Fibroblast of lung (primary cell): ENCODE results near the gene TBPL1. TPM values are rescaled to one million over a fixed set of nuclear protein-coding genes. Genes with fewer than 3 reads are reported as not detected.

ENCODE experiments used
- DNase-seq, 2 donors: peaks; one replicate each; pipeline versions ENCODE4 v3.0.0 to v3.0.0-alpha.2; 2010; ENCODE audit warnings: low read depth in 2 of 2
- H2AFZ ChIP-seq: 2 replicates; pipeline ENCODE4 v1.5.1; 2012; ENCODE audit warnings: low read length, control low read depth, inconsistent platforms
- H3K27ac ChIP-seq: 2 replicates; pipeline ENCODE4 v1.5.1; 2011; ENCODE audit warnings: low read length, control low read depth; ENCODE audit not compliant: insufficient read depth
- H3K27me3 ChIP-seq: 2 replicates; pipeline ENCODE4 v1.5.1; 2011; ENCODE audit warnings: mild to moderate bottlenecking, low read length; ENCODE audit not compliant: control insufficient read depth, insufficient read depth
- H3K36me3 ChIP-seq: 2 replicates; pipeline ENCODE4 v1.5.1; 2011; ENCODE audit warnings: low read length; ENCODE audit not compliant: control insufficient read depth, insufficient read depth
- H3K4me1 ChIP-seq: 2 replicates; pipeline ENCODE4 v1.5.1; 2011; ENCODE audit warnings: low read length; ENCODE audit not compliant: control insufficient read depth, insufficient read depth; ENCODE audit errors: extremely low read depth
- H3K4me2 ChIP-seq: 2 replicates; pipeline ENCODE4 v1.5.1; 2011; ENCODE audit warnings: low read length, control low read depth; ENCODE audit not compliant: insufficient read depth; ENCODE audit errors: extremely low read depth
- H3K4me3 ChIP-seq, 4 experiments: fragments of 200-600 bp in 1 of 4; sonication (generic) in 1 of 4; replicated peaks in 1 of 4; 2 replicates each; pipeline ENCODE4 v1.5.1; 2011 to 2016; ENCODE audit warnings: low read length in 4 of 4, low read depth in 3 of 4, mild to moderate bottlenecking in 3 of 4, control low read depth in 2 of 4, inconsistent platforms in 1 of 4, mixed read lengths in 1 of 4; ENCODE audit not compliant: insufficient read depth in 1 of 4; ENCODE audit errors: control extremely low read depth in 1 of 4
- H3K79me2 ChIP-seq: 2 replicates; pipeline ENCODE4 v1.5.1; 2012; ENCODE audit warnings: mild to moderate bottlenecking, low read length, inconsistent platforms; ENCODE audit not compliant: control insufficient read depth, insufficient read depth
- H3K9ac ChIP-seq: 2 replicates; pipeline ENCODE4 v1.5.1; 2011; ENCODE audit warnings: mild to moderate bottlenecking, low read length, control low read depth; ENCODE audit not compliant: insufficient read depth
- H3K9me3 ChIP-seq: 2 replicates; pipeline ENCODE4 v1.5.1; 2012; ENCODE audit warnings: low read depth, low read length; ENCODE audit not compliant: control insufficient read depth, insufficient read depth
- H4K20me1 ChIP-seq: 2 replicates; pipeline ENCODE4 v1.5.1; 2011; ENCODE audit warnings: low read length; ENCODE audit not compliant: control insufficient read depth, insufficient read depth; ENCODE audit errors: extremely low read depth
- EZH2 ChIP-seq: IDR thresholded peaks from 2 replicates; pipeline ENCODE4 v1.5.1; 2012; ENCODE audit warnings: low read length, control low read depth, mild to moderate bottlenecking; ENCODE audit errors: missing control alignments
- polyA plus RNA-seq, 2 donors: library from polyadenylated mRNA; depleted of rRNA in 1 of 2; stranded (reverse) in 1 of 2; unstranded in 1 of 2; fragments of >200 nt; gene quantifications; 2 replicates each; pipeline ENCODE4 v1.2.1, GENCODE V29; 2011 to 2012; ENCODE audit warnings: missing spikeins in 1 of 2
- total RNA-seq: library from RNA; depleted of rRNA; stranded (reverse); fragments of >200 nt; gene quantifications from 2 replicates; pipeline ENCODE4 v1.2.1, GENCODE V29; 2014
- TF ChIP-seq, protein P1 (sequence below), 2 donors: IDR thresholded peaks in 1 of 2; conservative IDR thresholded peaks in 1 of 2; 1 replicate in 1 of 2; 2 replicates in 1 of 2; pipeline ENCODE4 v1.5.1; 2011 to 2012; ENCODE audit warnings: low read length in 2 of 2, control low read depth in 1 of 2, inconsistent platforms in 1 of 2, low read depth in 1 of 2, mild to moderate bottlenecking in 1 of 2

Gene TBPL1
- total and polyA plus RNA-seq, 2 donors (not counting 1 experiment from before 2014, with no cell fraction given) = 18.8 to 47.8 TPM

DNA sequence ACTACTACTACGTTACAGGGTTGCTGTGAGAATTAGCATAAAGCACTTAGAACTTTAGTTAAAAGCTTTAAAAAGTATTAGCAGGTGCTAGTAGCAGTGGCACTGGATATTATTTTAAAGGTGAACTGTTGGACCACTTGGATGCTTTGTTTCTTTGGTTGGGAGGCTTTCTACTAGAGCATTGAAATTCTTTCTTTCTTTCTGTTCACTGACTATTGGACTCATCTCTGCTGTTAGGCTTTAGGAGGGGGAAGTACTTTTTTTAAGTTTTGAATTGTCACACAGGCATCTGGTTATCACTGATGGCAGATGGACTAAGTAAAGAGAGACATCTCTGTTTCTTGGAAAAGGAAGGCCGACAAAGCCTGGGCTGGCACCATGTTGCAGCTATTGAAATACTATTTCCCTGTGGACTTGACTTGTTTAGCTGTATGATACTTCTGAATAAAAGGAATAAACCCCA, 4.8 kb downstream of the TBPL1 start:
- Histone ChIP-seq H2AFZ (no peak overlapping the region), H3K36me3 (no peaks in the 10 kb centered on the region), H3K4me2 (no peak overlapping the region), H3K4me3 (no peak overlapping the region), H3K9me3 (no peaks in the 10 kb centered on the region), H3K27me3 (no peaks in the 10 kb centered on the region), H3K79me2 (peaks cover 75% of the 10 kb centered on the region), H3K9ac (no peak overlapping the region), H4K20me1 (no peaks in the 10 kb centered on the region), H3K4me1 (peaks cover 7% of the 10 kb centered on the region), H3K27ac (no peak overlapping the region)
- no peak for TF ChIP-seq EZH2
- TF ChIP-seq, protein P1, sequence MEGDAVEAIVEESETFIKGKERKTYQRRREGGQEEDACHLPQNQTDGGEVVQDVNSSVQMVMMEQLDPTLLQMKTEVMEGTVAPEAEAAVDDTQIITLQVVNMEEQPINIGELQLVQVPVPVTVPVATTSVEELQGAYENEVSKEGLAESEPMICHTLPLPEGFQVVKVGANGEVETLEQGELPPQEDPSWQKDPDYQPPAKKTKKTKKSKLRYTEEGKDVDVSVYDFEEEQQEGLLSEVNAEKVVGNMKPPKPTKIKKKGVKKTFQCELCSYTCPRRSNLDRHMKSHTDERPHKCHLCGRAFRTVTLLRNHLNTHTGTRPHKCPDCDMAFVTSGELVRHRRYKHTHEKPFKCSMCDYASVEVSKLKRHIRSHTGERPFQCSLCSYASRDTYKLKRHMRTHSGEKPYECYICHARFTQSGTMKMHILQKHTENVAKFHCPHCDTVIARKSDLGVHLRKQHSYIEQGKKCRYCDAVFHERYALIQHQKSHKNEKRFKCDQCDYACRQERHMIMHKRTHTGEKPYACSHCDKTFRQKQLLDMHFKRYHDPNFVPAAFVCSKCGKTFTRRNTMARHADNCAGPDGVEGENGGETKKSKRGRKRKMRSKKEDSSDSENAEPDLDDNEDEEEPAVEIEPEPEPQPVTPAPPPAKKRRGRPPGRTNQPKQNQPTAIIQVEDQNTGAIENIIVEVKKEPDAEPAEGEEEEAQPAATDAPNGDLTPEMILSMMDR (conservative IDR thresholded peaks at IDR 0.05 in 1 of 2, IDR thresholded peaks at IDR 0.05 in 1 of 2; ENCODE audit: low read depth in 1 of 2, low read length in 2 of 2) = no peak
- no peak for DNase-seq

DNA sequence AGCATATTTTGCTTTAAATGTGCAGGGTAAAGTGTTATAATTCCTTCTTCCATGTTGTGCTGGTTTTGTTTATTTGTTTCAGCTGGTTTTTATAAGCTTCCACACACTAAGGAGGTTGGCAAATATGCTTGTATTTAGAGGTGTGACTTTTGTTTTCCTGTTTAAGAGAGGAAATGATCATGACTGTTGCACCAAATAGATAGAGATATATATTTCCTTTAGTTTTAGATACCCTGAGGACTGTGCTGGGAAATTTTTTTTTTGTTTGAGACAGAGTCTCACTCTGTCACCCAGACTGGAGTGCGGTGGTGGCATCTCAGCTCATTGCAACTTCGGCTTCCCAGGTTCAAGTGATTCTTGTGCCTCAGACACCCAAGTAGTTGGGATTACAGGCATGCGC, 5.8 kb downstream of the TBPL1 start:
- Histone ChIP-seq H3K36me3 (no peaks in the 10 kb centered on the region), H4K20me1 (no peaks in the 10 kb centered on the region), H3K4me1 (peaks cover 7% of the 10 kb centered on the region), H3K27ac (no peak overlapping the region), H3K27me3 (no peaks in the 10 kb centered on the region), H3K4me2 (no peak overlapping the region), H3K79me2 (peaks cover 75% of the 10 kb centered on the region), H3K4me3 (no peak overlapping the region), H3K9me3 (no peaks in the 10 kb centered on the region), H3K9ac (no peak overlapping the region), H2AFZ (no peak overlapping the region)
- TF ChIP-seq EZH2 = no peak
- TF ChIP-seq, protein P1 (conservative IDR thresholded peaks at IDR 0.05 in 1 of 2, IDR thresholded peaks at IDR 0.05 in 1 of 2; ENCODE audit: low read depth in 1 of 2, low read length in 2 of 2) = no peak
- no peak for DNase-seq

DNA sequence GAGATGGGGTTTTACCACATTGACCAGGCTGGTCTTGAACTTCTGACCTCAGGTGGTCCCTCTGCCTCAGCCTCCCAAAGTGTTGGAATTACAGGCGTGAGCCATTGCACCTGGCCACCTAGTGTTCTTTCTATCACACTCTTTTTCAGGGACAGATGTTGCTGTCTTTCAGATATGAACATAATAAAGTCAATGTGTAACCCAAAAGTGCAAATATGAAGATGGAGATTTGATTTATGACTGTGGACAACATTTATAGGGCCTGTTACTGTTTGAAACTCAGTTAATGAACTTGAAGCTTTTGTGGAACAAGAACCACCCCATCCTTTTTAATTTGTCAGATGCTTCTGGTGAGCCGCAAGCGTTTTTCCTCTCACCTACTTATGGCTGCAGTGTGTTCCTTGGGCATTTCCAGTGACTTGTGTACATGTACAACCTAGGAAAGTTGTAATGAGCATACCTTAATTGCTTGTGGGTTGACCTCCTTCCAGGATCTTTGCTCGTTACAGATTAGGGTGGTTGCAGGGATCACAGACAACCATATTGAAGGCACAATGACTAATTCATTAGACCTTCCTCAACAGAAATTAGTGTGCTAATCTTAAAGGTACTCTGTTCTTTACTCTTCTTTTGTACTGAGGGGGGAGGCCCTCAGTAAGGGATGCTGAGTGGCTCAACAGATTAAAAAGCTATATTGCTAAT, 6.8 kb downstream of the TBPL1 start:
- H3K4me2 ChIP-seq = no peak overlapping the region

More for the DNA sequence above, 6.8 kb downstream of the TBPL1 start:
- no peak overlapping the region for H2AFZ ChIP-seq
- peaks cover 68% of the 10 kb centered on the region for H3K79me2 ChIP-seq
- DNase-seq = peak in 1 of 2 donors; percentile 20
- H3K27me3 ChIP-seq = no peaks in the 10 kb centered on the region
- H3K9me3 ChIP-seq = no peaks in the 10 kb centered on the region
- no peaks in the 10 kb centered on the region for H3K36me3 ChIP-seq
- no peak overlapping the region for H3K27ac ChIP-seq
- H3K4me1 ChIP-seq = peaks cover 4% of the 10 kb centered on the region
- no peak overlapping the region for H3K9ac ChIP-seq
- TF ChIP-seq, protein P1 (conservative IDR thresholded peaks at IDR 0.05 in 1 of 2, IDR thresholded peaks at IDR 0.05 in 1 of 2; ENCODE audit: low read depth in 1 of 2, low read length in 2 of 2) = no peak
- no peaks in the 10 kb centered on the region for H4K20me1 ChIP-seq
- no peak overlapping the region for H3K4me3 ChIP-seq
